Measurements from ENCODE around the gene BAX. TPM values are rescaled to one million over a fixed set of nuclear protein-coding genes. Genes with fewer than 3 reads are reported as not detected.

Gene BAX
- total RNA-seq, 2 donors from 2014 or later = 28.8 to 36.1 TPM

GRCh38 chr19:48968813-48969218 is 14.1 kb downstream of the BAX start:
- no peak for DNase-seq
- intact Hi-C loops (cut with DNase I) = loop anchor here (5.0 to 10.0 kb wide), 2 partner anchors 92 to 94 kb away; partner anchors contain the start of gene PPP1R15A (in 1 of the 2)
- ATAC-seq = no peak

GRCh38 chr19:48969276-48970138 is 14.8 kb downstream of the BAX start:
- DNase-seq (no peak), ATAC-seq (no peak)
- intact Hi-C loops (cut with DNase I) = loop anchor here (5.0 to 10.0 kb wide), 3 partner anchors 92 to 182 kb away; partner anchors contain the start of gene PPP1R15A (in 1 of the 2)

- ATAC-seq = no peak
- DNase-seq = no peak
- intact Hi-C loops (cut with DNase I) = loop anchor here in 1 of 2 donors (5.0 kb wide), 1 partner anchor 183 kb away; no protein-coding TSS in a partner anchor
Measured at GRCh38 chr19:48970139-48970766, 15.6 kb downstream of the BAX start.

GRCh38 chr19:48970923-48971395 is 16.3 kb downstream of the BAX start:
- peak; percentile 88 for DNase-seq
- intact Hi-C loops (cut with DNase I) = loop anchor here in 1 of 2 donors (5.0 kb wide), 1 partner anchor 184 kb away; no protein-coding TSS in a partner anchor
- ATAC-seq = peak; percentile 53 to 56

GRCh38 chr19:48975947-48976847 is 21.5 kb downstream of the BAX start:
- intact Hi-C loops (cut with DNase I) = no loop called here
- no peak for ATAC-seq

GRCh38 chr19:48977061-48977460 is 22.4 kb downstream of the BAX start:
- ATAC-seq (no peak), DNase-seq (no peak)
- intact Hi-C loops (cut with DNase I) = no loop called here

More at GRCh38 chr19:48975947-48976847, 21.5 kb downstream of the BAX start:
- DNase-seq = no peak

- ATAC-seq = no peak
- intact Hi-C loops (cut with DNase I) = no loop called here
Measured at GRCh38 chr19:48982280-48982679, 27.6 kb downstream of the BAX start.

GRCh38 chr19:48985711-48986110 is 31.0 kb downstream of the BAX start:
- DNase-seq (no peak), ATAC-seq (no peak)
- intact Hi-C loops (cut with DNase I) = no loop called here

More at GRCh38 chr19:48982280-48982679, 27.6 kb downstream of the BAX start:
- no peak for DNase-seq

GRCh38 chr19:48986211-48986610 is 31.5 kb downstream of the BAX start:
- DNase-seq (no peak), ATAC-seq (peak in 1 of 2 donors; percentile 32)
- intact Hi-C loops (cut with DNase I) = no loop called here

GRCh38 chr19:48987323-48987722 is 32.6 kb downstream of the BAX start:
- DNase-seq (no peak), ATAC-seq (no peak)
- intact Hi-C loops (cut with DNase I) = no loop called here

- DNase-seq (no peak), ATAC-seq (no peak)
- intact Hi-C loops (cut with DNase I) = no loop called here
Measured at GRCh38 chr19:48988286-48988685, 33.6 kb downstream of the BAX start.

GRCh38 chr19:48988860-48989259 is 34.2 kb downstream of the BAX start:
- intact Hi-C loops (cut with DNase I) = no loop called here
- ATAC-seq (no peak), DNase-seq (no peak)

- no peak for ATAC-seq
- no peak for DNase-seq
- intact Hi-C loops (cut with DNase I) = loop anchor here in 1 of 2 donors (10.0 kb wide), 1 partner anchor 85 kb away; the partner anchor contains the start of gene KCNA7
Measured at GRCh38 chr19:48989701-48990291, 35.1 kb downstream of the BAX start.

- intact Hi-C loops (cut with DNase I) = loop anchor here in 1 of 2 donors (10.0 kb wide), 1 partner anchor 84 kb away; the partner anchor contains the start of gene KCNA7
- ATAC-seq = no peak
- no peak for DNase-seq
Measured at GRCh38 chr19:48990400-48990799, 35.7 kb downstream of the BAX start.

GRCh38 chr19:48991011-48991609 is 36.4 kb downstream of the BAX start:
- intact Hi-C loops (cut with DNase I) = loop anchor here in 1 of 2 donors (10.0 kb wide), 1 partner anchor 84 kb away; the partner anchor contains the start of gene KCNA7
- no peak for DNase-seq
- ATAC-seq = no peak

- DNase-seq (peak; percentile 76), ATAC-seq (peak; percentile 47 to 69)
- intact Hi-C loops (cut with DNase I) = loop anchor here in 1 of 2 donors (10.0 kb wide), 1 partner anchor 83 kb away; the partner anchor contains the start of gene KCNA7
Measured at GRCh38 chr19:48991873-48992580, 37.4 kb downstream of the BAX start.

GRCh38 chr19:48992581-48993174 is 38.0 kb downstream of the BAX start:
- ATAC-seq = peak; percentile 2 to 3
- no peak for DNase-seq
- intact Hi-C loops (cut with DNase I) = loop anchor here in 1 of 2 donors (10.0 kb wide), 1 partner anchor 82 kb away; the partner anchor contains the start of gene KCNA7

Measured in left cardiac atrium (tissue), 4 donors.